GM18520 (cell line): ENCODE data around the gene NCBP2.

Experiments
- ATAC-seq: cut with Tn5 transposase; IDR thresholded peaks from one replicate; pipeline ENCODE4 v1.9.1; 2021; ENCODE audit not compliant: unreplicated experiment

Gene NCBP2

DNA sequence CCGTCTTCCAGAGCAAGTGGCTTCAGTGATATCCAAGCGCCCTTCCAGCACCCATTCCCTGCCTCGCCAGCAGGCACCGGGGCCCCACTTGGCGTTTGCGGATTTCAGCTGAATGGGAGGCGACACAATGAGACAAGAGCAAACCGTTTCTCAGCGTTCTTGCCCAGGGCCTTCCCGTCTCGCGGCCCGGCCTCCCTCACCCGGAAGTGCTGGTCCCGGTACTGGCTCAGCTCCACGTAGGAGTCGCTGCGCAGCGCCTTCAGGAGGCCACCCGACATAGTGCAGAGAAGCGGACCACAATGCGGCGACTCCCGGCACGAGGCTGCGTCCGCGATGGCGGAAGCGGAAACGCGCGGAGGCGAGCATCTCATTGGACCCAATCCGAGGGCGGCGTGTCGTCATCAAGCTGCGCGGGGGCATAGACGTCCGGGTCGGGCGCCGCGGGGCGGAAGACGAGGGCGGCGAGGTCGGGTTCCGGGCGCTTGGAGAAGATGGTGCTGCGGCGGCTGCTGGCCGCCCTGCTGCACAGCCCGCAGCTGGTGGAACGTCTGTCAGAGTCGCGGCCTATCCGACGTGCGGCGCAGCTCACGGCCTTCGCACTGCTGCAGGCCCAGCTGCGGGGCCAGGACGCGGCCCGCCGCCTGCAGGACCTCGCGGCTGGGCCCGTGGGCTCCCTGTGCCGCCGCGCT lies at the start of gene NCBP2:
NCBP2 (minus strand) TSS at position 303 of the 689 bp plus-strand sequence; CDS start at position 278, 25 bp downstream.
- peak; percentile 91 for ATAC-seq

- ATAC-seq = no peak
These were observed 49.5 kb upstream of the NCBP2 start for GRCh38 chr3:196991581-196992460.

DNA sequence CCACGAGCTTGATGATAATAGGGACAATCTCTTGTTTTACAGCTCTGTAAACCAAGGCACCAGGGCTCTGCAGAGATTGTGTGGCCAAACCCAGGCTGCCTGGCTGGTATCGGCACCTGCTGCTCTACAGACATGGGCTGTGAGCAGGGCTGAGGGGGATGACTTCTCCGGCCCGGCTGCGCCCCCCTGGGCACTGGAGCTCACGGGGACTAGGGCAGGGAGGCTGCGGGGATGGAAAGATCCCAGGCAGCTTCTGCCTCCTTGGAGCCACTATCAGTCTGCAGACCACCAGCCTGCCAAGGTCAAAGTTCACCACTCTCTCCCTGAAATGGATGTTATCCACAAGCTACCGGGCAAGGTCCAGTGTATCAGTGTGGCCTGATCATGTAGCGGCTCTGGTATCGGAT lies 48.3 kb upstream of the NCBP2 start:
- ATAC-seq = no peak

DNA sequence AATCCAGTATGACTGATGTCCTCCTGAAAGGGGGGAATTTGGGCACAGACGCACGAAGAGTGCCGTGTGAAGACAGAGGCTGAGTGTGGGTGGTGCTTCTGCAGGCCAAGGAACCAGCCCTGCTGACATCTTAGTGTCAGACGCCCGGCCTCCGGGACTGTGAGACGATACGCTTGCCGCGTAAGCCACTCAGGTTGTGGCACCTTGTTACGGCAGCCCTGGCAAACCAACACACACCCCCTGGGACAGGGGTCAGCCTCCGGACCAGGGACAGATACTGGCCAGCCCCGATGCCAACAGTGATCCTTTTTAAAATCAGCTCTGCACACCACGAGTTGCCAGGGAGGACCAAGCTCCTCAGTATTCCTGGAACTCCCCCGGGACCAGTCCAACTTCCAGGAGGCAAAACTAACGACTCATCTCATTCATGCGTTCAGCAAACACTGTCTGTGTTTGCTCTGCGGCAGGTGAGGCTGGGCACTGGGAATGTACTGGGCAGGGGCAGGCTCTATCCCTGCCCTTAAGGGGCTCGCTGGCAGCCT lies 47.5 kb upstream of the NCBP2 start:
- no peak for ATAC-seq

DNA sequence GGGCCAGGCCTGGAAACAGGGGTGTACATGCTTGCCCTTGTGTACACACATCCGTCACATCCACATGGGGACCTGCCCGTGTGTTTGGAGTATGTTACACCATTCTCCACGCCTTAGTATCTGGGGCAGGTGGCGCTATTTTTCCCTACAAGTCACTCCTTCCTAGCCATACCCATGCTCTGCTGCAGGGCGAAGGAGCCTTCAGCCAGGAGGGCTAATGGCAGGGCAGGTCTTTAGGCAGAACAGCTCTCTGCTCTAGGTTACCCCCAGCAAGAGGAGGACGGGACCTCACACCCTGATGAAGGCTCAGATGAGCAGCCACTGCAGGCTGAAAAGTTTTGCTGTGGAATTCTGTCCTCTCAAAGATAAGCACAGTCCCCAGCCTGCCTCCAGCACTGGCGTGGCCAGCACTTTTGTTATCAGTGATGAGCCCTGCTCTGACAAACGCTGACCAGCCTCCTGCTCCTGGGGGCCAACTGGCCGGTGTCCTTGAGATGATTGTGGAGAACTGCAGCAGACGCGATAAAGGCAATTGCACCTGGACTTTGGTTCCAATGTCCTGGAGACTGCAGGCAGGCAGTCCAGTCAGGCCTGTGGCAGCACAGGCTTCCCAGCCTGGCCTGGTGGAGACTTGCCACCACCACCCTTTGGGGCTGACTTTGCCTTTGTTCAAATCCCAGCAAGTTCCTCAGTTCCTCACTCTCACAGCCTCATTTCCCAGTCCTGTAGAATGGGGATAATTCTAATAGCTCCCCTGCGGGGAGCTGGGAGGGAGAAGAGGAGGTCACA lies 46.1 kb upstream of the NCBP2 start:
- ATAC-seq = no peak

DNA sequence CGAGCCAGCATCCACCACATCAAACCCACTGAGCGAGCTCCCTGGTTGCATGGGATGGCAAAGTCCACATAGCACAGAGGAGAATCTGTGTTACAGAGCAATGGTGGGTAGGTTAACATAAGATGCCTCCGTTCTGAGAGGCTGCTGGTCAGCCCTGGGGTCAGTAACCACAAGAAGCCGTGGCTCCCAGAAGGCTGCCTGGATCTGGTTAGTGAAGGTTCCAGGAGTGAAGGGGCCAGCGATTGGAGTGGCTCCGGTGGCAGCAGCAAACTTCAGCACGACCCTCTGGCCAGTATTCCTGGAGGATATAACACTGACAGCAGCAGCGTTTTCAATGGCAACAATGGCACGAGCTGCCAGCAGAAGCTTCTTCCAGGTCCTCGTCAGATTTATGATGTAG lies 44.7 kb upstream of the NCBP2 start:
- ATAC-seq = no peak

DNA sequence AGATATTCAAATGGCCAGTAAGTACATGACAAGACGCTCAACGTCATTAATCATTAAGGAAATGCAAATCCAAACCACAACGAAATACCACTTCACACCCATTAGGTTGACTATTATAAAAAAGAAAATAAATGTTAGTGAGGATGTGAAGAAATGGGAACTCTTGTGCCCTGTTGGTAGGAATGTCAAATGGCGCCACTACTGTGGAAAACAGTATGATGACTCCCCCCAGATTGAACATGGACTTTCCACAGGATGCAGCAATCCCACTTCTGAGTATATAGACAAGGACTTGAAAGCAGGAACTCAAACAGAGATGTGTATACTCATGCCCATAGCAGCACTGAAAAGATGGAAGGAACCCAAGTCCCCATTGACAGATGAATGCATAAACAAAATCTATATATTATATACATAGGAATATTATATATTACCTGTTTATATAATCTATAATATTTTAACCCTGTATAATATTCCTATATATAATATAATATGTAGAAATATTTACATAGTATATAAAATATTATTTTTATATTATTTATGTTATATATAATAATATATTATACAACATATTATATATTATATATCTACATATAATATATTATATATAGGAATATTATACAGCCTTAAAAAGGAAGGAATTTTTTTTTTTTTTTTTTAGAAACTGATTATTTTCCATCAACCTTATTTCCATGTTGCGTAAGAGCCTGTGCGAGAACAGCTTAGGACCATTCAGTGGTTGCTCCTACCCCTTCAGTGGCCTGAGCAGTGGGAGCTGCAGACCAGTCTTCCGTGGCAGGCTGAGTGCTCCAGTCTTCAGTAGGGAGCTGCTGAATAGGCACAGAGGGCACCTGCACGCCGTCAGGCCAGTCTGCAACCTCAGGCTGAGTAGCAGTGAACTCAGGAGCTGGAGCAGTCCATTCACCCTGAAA lies 43.9 kb upstream of the NCBP2 start:
- no peak for ATAC-seq

- no peak for ATAC-seq
These were observed 43.0 kb upstream of the NCBP2 start for GRCh38 chr3:196985298-196985697.

GRCh38 chr3:196983186-196983585 lies 40.9 kb upstream of the NCBP2 start:
- no peak for ATAC-seq

GRCh38 chr3:196981657-196982056 lies 39.3 kb upstream of the NCBP2 start:
- ATAC-seq = no peak

- no peak for ATAC-seq
These were observed 37.2 kb upstream of the NCBP2 start for GRCh38 chr3:196979545-196979944.

- ATAC-seq = no peak
These were observed 34.6 kb upstream of the NCBP2 start for GRCh38 chr3:196976941-196977340.

DNA sequence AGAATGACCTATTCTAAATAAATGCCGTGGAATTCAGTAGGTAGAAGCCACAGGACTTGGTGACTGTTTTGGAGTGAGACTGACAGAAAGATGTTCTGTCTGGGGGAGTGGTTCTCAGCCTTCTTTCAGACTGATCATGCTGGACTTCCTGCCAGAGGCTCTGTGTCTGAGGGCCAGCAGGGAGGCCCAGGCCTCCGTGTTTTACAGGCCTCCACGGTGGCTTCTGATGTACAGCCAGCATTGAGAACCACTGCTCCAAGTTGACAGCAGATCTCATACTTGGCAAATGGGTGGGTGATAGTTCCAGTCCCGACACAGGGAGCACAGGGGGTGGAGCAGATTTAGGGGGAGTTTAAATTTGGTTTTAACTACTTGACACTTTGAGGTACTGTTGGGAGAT lies 33.0 kb upstream of the NCBP2 start:
- ATAC-seq = no peak

DNA sequence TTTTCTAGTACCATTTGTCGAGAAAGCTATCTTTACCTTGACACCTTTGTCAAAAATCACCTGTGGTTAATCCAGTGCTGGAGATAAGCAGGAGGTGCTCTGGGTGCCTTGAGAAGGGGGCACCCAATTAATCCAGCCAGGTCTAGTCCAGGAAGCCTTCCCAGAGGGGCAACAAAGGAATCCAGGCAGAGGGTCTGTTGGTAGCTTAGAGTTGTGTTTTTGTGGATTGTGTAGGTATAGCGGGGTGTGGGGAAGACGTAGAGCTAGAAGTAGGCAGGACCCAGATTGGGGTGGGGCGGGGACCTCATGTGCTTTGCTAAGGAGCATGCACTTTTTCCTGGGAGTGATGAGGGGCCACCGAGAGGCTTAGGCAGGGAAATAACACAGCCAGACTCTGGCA lies 32.3 kb upstream of the NCBP2 start:
- ATAC-seq = no peak

- ATAC-seq = no peak
These were observed 28.9 kb upstream of the NCBP2 start for GRCh38 chr3:196971094-196971698.

GRCh38 chr3:196970547-196971093 lies 28.3 kb upstream of the NCBP2 start:
- ATAC-seq = no peak

- ATAC-seq = peak; percentile 65
These were observed 27.6 kb upstream of the NCBP2 start for GRCh38 chr3:196969660-196970546.

- peak; percentile 21 for ATAC-seq
These were observed 26.9 kb upstream of the NCBP2 start for GRCh38 chr3:196969134-196969659.
